ENCODE measurements around the gene TTC17.

The TTC17 gene

DNA sequence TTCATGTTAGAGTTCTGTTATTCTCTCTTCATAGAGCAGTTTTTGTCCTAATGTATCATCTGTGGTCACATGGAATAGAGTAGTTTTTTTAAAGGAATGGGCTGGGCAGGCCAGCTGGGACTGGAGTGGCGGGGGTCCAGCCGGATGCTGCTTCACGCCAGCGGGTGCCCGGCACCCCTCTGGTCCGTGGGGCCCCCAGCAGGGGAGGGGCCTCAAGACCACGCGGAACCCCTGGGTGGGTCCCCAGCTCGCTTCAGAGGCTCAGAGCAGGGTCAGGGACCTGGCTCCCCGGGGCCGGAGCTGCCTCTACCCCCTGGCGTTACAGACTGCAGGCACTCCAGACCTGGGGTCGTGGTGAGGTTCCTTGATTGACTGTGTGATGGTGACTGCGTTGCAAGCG, 162.8 kb downstream of the TTC17 start:
- TF ChIP-seq CTCF (conservative IDR thresholded peaks at IDR 0.05; ENCODE audit: low read depth, low read length), result no peak
- no peak for DNase-seq (ENCODE audit: low read depth)
- no peak overlapping the region for H3K4me3 ChIP-seq (ENCODE audit: low read depth, low read length)

DNA sequence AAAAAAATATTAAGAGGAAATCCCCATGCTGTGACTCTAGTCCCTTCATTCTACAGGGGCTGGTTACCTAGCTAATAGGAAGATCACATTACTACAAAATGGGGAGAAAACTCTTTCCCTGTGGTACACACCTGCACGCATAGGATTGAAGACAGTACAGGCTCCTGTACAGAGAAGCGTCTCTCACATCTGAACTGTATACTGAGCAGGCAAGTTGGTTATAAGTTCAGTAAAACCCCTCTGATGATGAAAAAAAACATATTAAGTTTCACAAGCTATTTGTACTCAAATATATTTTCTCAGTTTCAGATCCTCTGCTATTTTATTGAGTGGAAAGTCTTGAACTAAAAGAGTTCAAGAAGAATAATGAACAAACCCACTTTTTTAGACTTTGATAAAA, 164.9 kb downstream of the TTC17 start:
- DNase-seq (ENCODE audit: low read depth), result no peak
- no peak for TF ChIP-seq CTCF (conservative IDR thresholded peaks at IDR 0.05; ENCODE audit: low read depth, low read length)
- H3K4me3 ChIP-seq (ENCODE audit: low read depth, low read length), result no peak overlapping the region

DNA sequence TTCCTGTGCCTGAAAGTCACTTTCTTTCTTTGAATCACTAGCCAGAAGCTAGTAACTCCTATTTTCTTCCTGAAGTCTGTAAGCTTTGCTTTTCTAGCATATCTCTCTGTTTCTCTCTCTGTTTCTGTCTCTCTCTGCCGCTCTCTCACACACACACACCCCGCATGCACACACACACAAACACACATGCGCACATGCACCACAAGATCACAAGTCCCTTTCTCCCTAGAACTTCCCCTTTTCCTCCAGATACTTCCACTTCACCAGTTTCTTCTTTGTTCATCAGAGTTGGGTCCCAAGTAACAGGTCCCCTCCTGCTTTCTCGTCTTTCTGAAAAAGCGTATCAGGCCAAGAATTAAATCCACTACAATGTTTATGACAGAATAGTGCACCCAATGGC, 173.3 kb downstream of the TTC17 start:
- H3K4me3 ChIP-seq (ENCODE audit: low read depth, low read length), result no peak overlapping the region
- TF ChIP-seq CTCF (conservative IDR thresholded peaks at IDR 0.05; ENCODE audit: low read depth, low read length), result no peak
- DNase-seq (ENCODE audit: low read depth), result no peak

- DNase-seq (ENCODE audit: low read depth), result no peak
- TF ChIP-seq CTCF (conservative IDR thresholded peaks at IDR 0.05; ENCODE audit: low read depth, low read length), result no peak
- no peak overlapping the region for H3K4me3 ChIP-seq (ENCODE audit: low read depth, low read length)
Measured at GRCh38 chr11:43537833-43538615, 179.3 kb downstream of the TTC17 start.

DNA sequence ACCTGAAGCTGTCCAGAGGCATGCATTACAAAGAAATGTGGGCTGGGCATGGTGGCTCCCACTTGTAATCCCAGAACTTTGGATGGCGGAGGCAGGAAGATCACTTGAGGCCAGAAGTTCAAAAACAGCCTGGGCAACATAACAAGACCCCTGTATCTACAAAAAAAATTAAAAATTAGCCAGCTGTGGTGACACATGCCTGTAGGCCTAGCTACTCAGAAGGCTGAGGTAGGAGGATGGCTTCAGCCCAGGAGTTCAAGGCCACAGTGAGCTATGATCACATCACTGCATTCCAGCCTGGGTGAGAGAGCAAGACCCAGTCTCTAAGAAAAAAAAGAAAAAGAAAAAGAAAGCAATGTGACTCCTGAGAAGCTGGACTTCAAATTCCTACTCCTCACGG, 183.3 kb downstream of the TTC17 start:
- no peak for DNase-seq (ENCODE audit: low read depth)
- no peak overlapping the region for H3K4me3 ChIP-seq (ENCODE audit: low read depth, low read length)
- TF ChIP-seq CTCF (conservative IDR thresholded peaks at IDR 0.05; ENCODE audit: low read depth, low read length), result no peak

DNA sequence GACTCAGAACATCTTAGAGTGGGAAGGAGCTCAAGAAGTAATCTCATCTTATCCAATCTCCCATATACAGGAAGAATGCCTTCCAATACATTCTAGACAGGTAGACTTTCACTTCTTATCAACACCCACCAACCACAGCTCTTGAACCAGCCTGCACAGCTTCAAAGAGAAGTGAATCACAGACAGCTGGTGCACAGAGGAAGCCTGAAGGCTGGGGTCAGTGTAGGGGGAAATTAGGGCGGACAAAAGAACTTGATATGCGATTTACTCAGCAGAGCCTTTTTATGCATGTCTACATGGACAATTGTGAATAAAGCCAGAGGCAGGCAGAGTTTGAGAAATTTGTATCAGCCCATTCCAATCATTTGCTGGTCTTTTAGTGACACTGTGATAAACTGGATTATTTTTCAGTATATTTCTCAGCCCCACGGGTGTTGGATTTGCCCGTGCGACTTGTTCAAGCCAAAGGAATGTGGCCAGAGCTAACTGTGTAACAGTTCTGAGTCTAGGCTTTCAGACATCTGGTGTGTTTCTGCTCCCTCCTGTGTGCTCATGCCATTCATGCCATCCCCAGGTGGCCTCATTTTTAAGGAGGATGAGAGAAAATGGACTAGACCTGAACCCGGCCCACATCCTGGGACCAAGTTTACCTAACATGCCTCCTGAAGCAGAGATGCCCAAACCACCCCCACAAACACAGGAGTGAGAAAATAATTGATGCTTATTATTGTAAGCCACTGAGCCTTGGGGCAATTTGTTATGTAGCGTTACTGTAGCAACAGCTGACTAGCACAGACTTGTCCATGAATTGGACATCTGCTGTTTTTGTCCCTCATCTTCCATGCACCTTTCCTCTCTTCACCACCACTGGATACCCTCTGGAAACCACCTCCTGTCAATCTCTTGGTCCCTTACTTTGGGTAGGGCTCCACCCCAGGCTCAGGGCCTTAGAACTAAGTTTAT, 184.3 kb downstream of the TTC17 start:
- H3K4me3 ChIP-seq (ENCODE audit: low read depth, low read length), result no peak overlapping the region
- TF ChIP-seq CTCF (conservative IDR thresholded peaks at IDR 0.05; ENCODE audit: low read depth, low read length), result no peak
- DNase-seq (ENCODE audit: low read depth), result peak; percentile 30
